Stimulated activated CD4-positive, alpha-beta T cell treated with anti-CD3 and anti-CD28 coated beads, Interleukin-4, amount 100 ng/mL, for 4 hours (primary cell): Measurements from ENCODE around the gene TBX18.

Source experiments
- DNase-seq, 2 experiments: peaks; one replicate each; pipeline ENCODE4 v3.0.0-alpha.2; 2020

The TBX18 gene

DNA sequence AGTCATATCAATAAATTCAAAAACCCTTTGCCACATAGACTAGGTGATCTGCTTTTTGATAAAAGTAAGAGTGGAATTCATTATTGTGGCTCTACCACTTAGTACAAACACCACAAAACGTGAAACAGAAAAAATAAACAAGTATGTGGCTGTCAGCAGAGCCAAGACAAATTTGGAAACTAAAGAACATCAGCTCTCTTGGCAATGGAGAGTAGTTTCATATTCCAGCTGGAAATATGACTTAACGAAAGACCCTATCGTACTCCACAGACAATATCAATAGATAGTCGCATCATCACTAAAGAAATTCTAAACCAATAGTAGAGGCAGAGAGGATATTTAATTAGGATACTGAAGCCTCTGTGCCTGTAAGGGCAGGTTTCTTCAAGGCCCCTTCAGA lies 20.8 kb downstream of the TBX18 start:
- DNase-seq = no peak

DNA sequence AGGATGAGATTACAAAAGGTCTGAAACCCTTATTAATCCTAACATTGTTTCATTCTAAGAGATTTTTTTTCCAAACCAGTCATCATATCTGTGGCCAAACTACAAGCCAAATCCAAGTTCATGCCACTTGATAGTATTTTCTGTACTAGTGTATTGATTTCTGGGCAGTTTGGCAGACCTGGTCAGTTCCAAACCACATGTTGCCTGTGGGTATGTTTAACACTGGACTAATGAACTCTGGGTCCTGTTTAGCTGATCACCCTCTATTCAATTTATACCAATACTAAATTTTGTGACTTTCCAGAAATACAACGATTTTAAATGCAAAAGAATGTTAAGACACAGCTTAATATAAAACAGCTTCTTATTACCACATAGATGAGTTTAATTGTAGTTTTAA lies 24.0 kb downstream of the TBX18 start:
- no peak for DNase-seq

DNA sequence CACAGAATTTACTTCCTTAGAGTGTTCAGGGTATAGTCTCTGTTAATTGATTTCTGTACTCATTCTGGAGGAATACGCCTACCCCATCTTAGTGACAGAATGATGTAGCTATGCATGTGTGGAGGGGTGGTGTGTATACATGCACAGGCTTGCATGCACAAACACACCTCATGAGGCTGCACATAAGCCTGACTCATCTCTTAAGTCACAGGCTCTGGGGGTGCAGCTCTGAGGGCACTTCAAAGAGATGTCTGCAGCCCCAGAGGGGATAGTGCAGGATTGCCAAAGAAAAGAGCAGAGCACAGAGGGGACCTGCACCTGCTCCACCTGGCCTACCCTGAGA lies 24.6 kb downstream of the TBX18 start:
- no peak for DNase-seq

DNA sequence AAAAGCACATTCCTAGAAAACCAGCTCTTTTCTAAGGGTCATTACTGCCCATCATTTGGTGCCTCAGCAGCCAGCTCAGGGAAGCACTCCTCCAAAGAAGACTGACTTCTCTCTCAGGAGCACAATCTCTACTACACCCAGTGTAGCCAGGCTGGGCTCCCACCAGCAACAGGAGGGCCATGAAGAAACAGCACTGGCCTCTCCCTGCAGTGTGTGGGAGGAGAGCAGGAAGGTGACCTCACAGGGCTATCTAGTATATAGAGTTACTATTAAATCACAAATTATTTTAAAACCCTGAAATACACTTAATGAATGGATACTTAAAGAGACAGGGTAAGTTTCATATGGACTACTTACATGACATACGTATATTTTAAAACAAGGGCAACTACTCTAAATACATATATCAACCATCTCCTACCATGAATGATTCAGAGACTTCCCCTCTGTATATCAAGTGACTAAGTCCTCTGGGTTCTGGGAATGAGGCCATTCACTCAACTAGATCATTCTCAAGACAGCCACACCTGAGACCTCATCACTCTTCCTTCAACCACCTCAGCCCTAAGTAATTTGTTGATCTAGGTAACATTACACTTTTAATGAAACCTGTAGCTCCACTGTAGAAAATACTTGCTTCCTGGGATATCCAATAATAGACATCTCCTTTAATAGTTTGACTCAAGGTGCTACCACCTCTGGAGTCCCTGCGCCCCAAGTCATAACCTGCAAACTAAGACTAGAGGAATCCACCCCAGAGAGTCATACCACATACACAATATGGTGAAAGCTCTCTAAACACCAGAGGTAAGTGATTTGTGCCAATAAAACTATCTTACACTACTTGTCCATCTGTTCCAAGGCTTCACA lies 25.2 kb downstream of the TBX18 start:
- no peak for DNase-seq

DNA sequence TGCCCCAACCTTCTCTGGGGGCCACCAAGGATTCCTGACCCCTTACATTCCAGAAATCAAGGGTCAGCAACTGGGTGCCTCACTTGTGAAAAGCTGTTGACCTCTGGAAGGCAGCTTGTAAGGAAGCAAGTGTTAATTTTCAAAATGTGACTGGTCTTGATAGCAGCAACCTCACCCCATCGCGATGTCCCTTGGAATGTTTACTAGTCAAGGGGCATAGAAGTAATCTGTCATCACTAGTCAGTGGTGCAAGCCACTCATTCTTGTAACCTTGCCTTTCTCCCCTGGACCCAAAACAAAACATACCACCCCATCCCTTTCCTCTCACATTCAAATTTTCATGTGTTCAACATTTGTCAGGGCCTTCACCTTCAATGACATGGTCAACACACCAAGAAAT lies 30.5 kb downstream of the TBX18 start:
- DNase-seq = no peak

DNA sequence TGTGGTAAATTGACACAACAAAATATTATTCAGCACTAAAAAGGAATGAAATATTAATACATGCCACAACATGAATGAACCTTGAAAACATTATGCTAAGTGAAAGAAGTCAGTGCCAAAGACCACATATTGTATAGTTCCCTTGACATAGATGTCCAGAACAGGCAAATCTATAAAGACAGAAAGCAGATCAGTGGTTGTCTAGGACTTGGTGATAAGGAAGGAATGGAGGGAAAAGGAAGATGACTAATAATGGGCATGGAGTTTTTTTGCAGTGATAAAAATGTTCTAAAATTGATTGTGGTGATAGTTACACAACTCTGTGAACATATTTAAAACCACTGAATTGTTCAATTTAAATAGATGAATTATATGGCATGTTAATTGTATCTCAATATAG lies 32.5 kb downstream of the TBX18 start:
- DNase-seq = no peak

DNA sequence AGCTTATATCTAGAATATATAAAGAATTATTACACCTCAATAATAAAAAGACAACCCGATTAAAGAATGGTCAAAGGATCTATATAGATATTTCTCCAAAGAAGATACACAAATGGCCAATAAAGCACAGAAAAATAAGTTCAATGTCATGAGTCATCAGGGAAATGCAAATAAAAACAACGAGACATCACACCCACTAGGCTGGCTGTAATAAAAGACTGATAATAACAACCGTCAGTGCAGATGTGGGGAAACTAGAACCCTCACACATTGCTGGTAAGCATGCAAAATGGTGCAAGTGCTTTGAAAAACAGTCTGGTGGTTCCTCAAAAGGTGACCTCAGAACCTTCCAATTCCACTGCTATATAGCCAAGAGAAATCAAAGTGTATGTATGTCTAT lies 33.0 kb downstream of the TBX18 start:
- DNase-seq = no peak

DNA sequence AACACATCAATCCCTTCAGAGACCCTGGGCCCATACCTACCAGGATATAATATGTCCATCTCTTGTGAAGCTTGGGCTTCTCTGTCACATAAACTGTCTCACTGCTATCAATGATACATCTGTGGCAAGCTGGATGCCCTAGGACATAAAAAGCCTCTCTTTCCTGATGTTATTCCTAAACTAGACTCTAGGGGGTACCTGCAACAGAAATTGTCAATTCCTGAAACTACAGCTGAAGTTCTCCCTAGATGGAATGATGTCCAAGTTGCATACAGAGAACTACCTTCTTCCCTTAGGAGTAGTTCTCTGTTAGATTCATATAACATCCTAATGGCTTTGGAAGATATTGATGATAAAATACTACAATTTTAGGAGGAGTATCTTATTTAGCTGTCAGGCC lies 35.8 kb downstream of the TBX18 start:
- DNase-seq = no peak

DNA sequence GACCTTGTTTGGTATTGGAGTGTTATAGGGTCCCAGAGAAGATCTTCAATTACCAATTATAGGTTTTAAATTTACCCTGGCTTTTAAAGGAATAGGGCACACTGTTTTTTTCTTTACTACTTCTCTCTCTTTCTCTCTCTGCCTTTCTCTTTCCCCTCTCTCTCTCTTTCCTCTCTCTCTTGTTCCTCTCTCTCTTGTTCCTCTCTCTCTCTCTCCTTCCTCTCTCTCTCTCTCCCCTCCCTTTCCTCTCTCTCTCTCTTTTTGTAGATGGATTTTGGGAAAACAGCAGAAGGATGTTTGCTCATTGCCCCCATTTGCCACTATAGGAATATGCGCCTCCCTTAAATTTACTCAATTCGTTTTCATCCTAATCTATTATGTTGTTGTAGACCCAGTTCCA lies 45.2 kb downstream of the TBX18 start:
- DNase-seq = no peak

DNA sequence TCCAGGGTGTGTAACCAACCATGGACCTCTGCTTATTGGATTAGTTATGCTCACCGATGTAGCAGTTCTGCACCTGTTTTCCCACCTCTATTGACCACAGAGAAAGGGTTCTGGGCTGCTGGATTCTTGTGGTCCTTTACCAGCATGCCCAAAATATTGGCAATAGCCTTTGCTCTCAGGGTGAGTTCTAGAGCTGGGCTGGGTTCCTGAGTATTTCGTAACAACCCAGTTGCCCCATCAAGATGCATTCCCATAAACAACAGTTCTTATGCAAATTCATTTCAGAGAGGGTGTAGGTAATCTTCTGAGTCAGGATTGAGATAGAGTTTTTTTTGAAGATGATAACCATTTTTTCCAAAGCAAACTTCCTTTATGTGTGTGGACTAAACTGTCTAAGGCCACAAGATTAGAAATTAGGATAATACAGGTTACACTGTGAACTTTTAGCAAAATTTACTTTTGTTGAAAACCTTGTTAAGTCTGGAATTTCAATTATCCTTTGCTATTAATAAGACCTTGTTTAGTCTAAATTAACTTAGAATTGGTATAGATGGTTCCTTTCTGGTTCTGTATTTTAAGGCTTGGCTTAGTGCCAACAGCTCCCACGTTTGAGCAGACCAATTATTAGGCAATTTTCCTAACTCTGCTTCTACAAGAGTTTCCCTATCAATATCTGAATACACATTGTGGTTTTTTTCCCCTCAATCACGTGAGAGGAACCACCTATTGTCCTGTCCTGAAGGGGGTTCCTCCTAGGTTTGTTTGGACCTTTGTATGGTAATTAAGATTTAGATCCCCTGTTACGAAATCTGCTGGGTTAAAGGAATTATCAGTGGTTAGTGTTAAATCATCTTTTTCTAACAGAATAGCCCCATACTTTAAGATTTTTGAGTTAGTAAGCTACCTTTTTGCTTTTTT lies 46.1 kb downstream of the TBX18 start:
- DNase-seq = no peak

DNA sequence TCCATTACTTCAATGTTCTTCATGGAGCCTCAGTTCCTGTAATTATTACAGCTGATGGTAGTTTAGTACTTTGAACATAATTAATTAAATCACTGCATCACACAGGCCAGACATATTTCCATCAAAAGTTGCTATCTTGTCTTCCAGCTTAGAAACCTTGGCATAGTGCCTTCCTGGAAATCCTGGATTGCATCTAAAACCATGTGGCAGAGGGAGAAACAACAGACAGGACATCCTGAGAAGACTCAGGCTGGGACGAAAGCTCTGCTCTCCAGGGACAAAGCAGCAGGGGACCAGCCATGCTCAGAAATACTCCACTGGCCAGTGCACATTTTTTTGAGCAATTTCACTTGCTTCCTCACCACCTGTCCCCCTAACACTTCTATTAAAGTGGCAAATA lies 55.3 kb downstream of the TBX18 start:
- no peak for DNase-seq

DNA sequence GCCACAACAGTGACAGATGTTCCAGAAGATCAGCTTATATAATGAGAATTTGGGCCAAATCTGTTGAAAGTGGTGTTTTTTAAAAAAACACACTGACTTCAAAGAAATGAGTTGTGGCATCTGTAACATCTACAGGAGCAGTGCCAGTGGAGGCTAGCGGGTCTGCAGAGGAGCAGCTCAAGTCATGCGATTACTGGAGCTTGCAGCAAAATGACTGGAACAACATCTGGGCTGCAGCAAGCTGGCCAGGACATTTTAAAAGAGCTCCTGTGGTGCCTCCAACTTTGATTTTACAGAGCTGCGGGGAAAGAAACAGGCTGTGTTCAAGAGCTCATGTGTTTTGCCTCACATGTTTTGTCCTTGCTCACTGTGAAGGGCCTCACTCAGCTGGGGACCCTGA lies 57.2 kb downstream of the TBX18 start:
- DNase-seq = no peak

DNA sequence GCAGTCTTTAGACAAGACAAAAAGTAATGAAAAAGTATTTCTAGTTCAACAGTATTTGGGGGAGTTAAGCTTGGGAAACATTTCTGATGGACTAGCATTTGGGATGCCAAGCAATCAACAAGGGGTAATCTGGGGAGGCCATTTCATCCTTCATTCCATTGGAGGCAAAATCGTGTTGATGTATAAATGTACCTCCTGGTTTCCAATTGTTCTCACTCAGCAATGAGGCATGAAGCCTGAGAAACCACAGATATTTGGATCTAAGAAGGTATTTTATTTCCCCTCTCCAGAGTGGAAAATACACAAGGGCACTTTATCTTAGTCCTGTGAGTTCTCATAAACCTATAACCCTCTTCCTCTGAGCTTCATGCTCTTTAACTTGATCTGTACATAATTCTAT lies 68.2 kb downstream of the TBX18 start:
- DNase-seq = no peak

DNA sequence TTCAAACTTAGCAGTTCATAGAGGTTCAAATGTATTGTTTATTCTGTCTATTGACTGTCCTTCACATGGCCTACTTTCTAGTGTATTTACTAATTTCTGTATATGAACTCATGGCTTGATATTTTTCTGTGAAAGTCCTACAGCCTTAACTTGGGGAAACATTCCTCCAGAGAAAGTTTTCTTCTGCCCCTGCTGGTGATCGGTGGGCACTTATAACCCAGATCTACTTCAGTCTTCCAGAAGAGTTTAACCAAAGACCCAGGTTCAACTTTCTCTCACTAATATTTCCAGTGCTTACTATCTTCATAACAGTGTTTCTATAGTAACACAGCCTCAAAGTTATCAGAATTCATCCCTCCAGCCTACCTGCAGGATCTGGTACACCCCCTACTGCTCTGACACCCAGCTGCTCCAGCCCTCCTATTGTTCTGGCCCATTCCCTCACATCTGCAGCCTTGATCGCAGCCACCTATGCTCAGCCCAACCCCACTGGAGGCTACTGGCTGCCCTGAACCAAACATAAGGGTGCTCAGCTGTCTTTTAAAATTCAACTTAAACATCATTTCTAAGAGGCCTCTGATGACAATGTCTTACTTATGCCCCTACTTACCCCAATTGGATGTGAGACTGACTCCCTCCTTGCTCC lies 72.3 kb downstream of the TBX18 start:
- DNase-seq = no peak

DNA sequence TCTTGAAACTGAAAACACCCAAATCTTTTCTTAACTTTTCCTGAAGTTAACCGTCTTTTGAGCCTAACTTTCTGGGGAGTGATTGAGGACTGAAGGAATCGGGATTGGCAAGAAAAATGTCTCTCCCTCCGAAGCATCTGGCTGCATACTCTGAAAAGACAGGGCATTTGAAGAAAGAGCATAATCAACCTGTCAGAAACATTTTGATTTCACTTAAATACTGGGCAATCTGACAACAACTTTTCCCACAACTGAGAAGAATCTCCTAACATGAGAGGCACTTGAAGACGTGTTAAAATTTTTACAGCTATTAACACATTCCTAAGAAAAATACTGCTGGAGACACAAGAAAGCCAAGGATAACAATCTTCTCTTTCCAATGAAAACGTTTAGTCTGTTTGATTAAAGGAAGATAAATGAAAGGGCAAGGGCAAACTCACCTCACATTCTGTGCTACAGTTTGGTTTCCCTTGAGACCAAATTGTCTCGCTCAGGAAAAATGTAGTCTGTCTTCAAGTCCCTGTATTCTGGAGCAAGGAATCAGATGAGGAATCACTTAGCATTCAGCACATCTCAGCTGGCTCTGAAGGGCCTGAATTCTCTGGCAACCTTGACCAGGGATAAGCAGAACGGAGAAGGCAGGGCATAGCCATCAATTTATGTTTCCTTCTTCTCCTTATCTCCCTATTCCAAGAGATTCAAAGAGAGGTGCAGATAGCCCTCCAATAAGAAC lies 76.1 kb downstream of the TBX18 start:
- no peak for DNase-seq

DNA sequence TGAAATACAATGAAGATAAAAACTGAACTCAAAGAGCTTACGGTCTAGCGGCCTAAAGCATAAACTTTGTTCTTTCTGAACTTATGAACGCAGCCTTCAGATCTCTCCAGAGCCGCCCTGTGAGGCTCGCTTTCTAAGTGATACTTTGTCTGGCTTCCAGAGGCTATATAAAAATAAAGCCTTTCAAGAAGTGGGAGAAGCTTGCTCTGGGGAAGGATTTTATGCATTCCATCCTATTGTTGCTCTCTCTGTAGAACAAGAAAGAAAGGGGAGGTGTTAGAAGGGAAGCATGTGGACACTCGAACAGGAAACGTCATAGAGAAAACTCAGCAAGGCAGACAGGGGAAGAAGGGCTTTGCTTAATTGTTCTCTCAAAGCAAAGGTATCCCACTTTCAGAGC lies 77.0 kb downstream of the TBX18 start:
- no peak for DNase-seq

DNA sequence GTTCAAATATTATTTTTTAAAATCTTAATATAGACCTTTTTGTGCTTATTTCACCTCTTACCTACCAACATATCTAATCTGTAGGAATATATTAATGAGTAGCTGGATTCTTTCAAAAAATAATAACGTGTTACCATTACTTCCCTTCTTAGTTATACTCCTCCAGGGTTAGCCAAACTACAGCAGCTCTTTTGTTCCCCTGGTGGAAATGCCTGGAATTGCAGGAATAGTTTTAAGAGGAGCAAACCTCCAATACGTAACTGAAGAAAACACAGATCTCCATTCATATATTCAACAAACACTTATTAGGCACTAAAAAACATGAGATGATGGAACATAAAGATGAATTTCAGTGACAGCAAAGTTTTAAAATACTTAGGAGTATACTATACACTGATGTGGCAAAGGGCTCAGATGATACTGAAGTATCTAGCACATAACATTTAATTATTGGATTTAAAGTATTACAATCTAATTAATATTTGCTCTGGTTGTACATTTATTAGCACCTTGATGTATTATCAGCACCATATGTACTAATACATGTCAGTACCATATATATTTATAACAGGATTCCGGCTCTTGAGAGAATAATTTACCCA lies 78.3 kb downstream of the TBX18 start:
- no peak for DNase-seq

DNA sequence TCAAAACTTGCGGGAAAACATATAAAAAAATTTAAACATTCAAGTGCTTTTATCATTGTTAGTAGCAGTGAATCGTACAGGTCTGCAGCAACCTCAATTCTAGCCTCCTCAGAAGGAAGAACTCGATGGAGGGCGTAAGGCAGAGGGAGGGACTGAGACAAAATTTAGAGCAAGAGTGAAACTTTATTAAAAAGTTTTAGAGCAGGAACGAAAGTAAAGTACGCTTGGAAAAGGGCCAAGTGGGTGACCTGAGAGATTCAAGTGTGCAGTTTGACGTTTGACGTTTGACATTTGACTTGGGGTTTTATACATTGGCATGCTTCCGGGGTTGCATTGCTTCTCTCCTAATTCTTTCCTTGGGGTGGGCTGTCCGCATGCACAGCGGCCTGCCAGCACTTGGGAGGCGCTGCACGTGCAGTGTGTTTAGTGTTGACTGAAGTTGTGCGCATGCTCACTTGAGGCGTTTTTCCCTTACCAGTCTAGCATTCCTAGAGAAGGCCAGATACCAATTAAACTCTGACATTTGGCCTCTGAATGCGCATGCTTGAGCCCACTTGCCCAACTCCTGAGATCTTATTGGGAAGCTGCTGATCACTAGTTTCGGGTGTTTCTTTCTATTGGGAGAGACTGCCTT lies 82.6 kb downstream of the TBX18 start:
- no peak for DNase-seq

DNA sequence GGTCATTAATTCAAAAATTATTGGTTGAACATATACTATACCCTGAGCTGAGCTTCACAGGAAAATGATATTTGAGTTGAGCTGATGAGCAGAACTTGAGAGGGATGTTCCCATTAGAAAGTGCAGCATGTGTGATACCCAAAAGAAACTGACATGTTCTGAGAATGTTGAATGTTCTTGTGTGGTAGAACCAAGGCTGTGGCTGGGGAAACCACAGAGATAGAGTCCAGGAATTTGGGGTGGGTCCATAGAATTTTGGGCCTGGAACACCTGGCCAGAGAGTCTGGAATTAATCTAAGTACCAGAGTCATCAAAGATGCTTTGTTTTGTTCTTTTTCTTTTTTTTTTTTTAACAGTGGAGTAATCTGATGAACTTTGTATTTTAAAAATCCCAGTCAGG lies 88.7 kb downstream of the TBX18 start:
- DNase-seq = no peak

DNA sequence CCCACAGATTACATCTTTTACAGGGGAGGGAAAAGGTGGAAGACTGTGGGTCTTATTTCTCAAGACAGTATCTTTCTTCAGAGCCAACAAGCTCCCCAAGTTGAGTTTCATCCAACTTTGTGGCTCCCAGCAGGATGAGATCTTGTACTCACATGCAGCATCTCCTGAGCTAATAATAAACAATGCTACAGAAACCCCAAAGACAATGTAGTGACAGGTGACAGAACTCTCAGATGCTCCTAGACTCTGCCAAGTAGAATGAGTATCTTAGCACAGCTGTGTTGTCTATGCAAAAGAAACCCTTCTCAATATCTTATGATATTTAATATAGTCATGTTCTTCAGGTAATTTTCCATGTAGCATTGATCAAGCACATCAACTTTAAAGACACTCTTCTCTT lies 90.0 kb downstream of the TBX18 start:
- no peak for DNase-seq

DNA sequence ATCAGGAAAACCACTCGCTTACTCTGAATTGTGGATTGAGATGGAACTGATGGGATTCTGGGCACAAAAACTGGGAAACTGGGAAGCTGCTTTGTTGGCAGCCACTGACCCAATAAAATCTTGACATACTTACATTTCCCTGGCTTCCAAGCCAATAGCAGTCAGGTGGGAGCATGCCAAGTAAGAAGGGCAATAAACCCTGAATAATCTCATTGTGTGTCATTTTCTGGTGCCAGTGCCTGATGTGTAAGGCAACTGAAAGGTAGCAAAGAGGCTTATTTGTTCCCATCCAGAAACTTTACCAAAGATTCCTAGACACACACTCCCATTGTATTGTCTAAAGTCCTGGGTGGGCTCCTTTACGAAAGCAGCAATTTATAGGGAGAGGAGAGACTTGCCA lies 93.2 kb downstream of the TBX18 start:
- no peak for DNase-seq

DNA sequence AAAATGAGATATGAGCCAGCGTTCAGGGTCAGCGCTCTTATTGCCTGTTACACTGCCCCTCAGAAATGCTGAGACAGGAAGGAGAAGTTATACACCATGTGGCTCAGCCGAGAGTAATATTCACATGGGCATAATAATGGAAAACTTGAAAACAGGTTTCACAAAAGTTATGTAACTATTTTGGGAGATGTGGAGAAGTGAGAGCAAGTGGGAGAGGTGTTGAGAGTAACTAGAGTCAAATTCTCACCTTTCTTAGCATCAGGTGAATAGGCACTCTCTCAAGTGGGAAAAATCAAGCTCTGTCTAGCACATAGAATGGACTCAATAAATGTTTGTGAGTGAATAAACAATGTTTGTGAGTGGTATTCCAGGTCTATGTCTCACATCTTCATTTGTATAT lies 94.5 kb downstream of the TBX18 start:
- DNase-seq = no peak
